Calu3 (cell line): ENCODE measurements around the gene MAMLD1. TPM values are rescaled to one million over a fixed set of nuclear protein-coding genes. Genes with fewer than 3 reads are reported as not detected.

Experiments
- BruUV-seq: library from RNA; stranded (reverse); fragments of 400-500 nt; replicated peaks from 2 replicates; lab custom pipeline; 2021; lab: Mats Ljungman, UMichigan
- CTCF ChIA-PET: fragments of 300-600 bp; sonication (Branson Sonifier 250); formaldehyde crosslinking; loops from one replicate; lab custom pipeline; 2022; ENCODE audit warnings: antibody characterized with exemption; lab: Charles Lee
- DNase-seq: peaks from one replicate; pipeline ENCODE4 v3.0.0; 2022
- H3K27ac Mint-ChIP-seq: one replicate; pipeline ENCODE4 v1.8.0; 2022; ENCODE audit warnings: mixed read lengths; ENCODE audit not compliant: unreplicated experiment
- H3K27me3 Mint-ChIP-seq: one replicate; pipeline ENCODE4 v1.8.0; 2022; ENCODE audit warnings: mixed read lengths; ENCODE audit not compliant: unreplicated experiment
- H3K36me3 Mint-ChIP-seq: one replicate; pipeline ENCODE4 v1.8.0; 2022; ENCODE audit warnings: mild to moderate bottlenecking, moderate library complexity, mixed read lengths; ENCODE audit not compliant: insufficient read depth, unreplicated experiment
- H3K4me1 Mint-ChIP-seq: one replicate; pipeline ENCODE4 v1.8.0; 2022; ENCODE audit warnings: mild to moderate bottlenecking, low read depth, mixed read lengths; ENCODE audit not compliant: unreplicated experiment
- H3K4me3 Mint-ChIP-seq: one replicate; pipeline ENCODE4 v1.8.0; 2022; ENCODE audit warnings: mild to moderate bottlenecking, low read depth, moderate library complexity, mixed read lengths; ENCODE audit not compliant: unreplicated experiment
- H3K9me3 Mint-ChIP-seq: one replicate; pipeline ENCODE4 v1.8.0; 2022; ENCODE audit warnings: low read depth, mixed read lengths; ENCODE audit not compliant: unreplicated experiment
- intact Hi-C: fragments of 100-400 bp; cut with micrococcal nuclease; formaldehyde crosslinking; loops from one replicate; pipeline ENCODE4 v1.10.0; 2022; ENCODE audit not compliant: unreplicated experiment
- total RNA-seq: library from RNA; stranded (reverse); gene quantifications from 2 replicates; pipeline ENCODE4 v1.2.3, GENCODE V29; 2022
- TF ChIP-seq, protein P1 (sequence below): fragments of 200-600 bp; IDR thresholded peaks from one replicate; pipeline ENCODE4 v1.8.0; 2022; ENCODE audit warnings: antibody characterized with exemption; ENCODE audit not compliant: unreplicated experiment

Gene MAMLD1
- total RNA-seq, 1 experiment from 2014 or later = 8.8 TPM

- intact Hi-C loops = no loop called here
- Mint-ChIP-seq H3K4me1 (no peaks in the 10 kb centered on the region), H3K9me3 (no peaks in the 10 kb centered on the region), H3K27me3 (no peaks in the 10 kb centered on the region), H3K36me3 (no peaks in the 10 kb centered on the region), H3K4me3 (no peak overlapping the region), H3K27ac (no peak overlapping the region)
- BruUV-seq = no TSS peak
- DNase-seq = no peak
- TF ChIP-seq, protein P1, sequence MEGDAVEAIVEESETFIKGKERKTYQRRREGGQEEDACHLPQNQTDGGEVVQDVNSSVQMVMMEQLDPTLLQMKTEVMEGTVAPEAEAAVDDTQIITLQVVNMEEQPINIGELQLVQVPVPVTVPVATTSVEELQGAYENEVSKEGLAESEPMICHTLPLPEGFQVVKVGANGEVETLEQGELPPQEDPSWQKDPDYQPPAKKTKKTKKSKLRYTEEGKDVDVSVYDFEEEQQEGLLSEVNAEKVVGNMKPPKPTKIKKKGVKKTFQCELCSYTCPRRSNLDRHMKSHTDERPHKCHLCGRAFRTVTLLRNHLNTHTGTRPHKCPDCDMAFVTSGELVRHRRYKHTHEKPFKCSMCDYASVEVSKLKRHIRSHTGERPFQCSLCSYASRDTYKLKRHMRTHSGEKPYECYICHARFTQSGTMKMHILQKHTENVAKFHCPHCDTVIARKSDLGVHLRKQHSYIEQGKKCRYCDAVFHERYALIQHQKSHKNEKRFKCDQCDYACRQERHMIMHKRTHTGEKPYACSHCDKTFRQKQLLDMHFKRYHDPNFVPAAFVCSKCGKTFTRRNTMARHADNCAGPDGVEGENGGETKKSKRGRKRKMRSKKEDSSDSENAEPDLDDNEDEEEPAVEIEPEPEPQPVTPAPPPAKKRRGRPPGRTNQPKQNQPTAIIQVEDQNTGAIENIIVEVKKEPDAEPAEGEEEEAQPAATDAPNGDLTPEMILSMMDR = no peak
- CTCF ChIA-PET = interaction anchor here (0.6 kb wide), 1 partner anchor 25 kb away, joined by 3 read pairs; no protein-coding TSS in a partner anchor
These were observed 144.9 kb downstream of the MAMLD1 start for GRCh38 chrX:150508018-150508417.

GRCh38 chrX:150508451-150509367 is 145.6 kb downstream of the MAMLD1 start:
- intact Hi-C loops = no loop called here
- TF ChIP-seq, protein P1 = no peak
- Mint-ChIP-seq H3K4me3 (no peak overlapping the region), H3K4me1 (no peaks in the 10 kb centered on the region), H3K9me3 (no peaks in the 10 kb centered on the region), H3K36me3 (no peaks in the 10 kb centered on the region), H3K27me3 (no peaks in the 10 kb centered on the region), H3K27ac (no peak overlapping the region)
- CTCF ChIA-PET = interaction anchor here (0.6 kb wide), 1 partner anchor 25 kb away, joined by 3 read pairs; no protein-coding TSS in a partner anchor
- DNase-seq = no peak
- BruUV-seq = no TSS peak

DNA sequence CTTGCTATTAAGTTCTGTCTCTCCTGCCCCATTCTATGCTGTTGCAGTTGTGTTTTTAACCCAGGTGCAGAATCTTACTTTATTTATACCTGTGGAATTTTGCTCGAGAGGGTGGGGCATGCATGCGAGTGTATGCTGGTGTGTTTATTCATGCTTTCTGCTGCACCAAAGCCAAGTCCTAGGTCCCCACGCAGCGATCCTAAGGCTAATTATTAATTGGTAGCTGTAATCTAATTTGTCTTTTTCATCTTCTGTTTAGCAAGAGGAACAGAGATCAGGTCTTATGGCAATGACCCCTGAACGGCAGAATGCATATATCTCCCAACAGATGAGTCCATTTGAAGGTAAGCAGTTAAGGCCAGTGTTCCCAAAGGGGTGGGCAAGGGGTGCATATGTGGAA is 146.6 kb downstream of the MAMLD1 start:
- Mint-ChIP-seq H3K36me3 (no peaks in the 10 kb centered on the region), H3K27me3 (no peaks in the 10 kb centered on the region), H3K9me3 (no peaks in the 10 kb centered on the region), H3K4me3 (no peak overlapping the region), H3K4me1 (no peaks in the 10 kb centered on the region), H3K27ac (no peak overlapping the region)
- intact Hi-C loops = no loop called here
- CTCF ChIA-PET = no interaction called here
- TF ChIP-seq, protein P1 = no peak
- BruUV-seq = no TSS peak
- DNase-seq = no peak

- Mint-ChIP-seq H3K4me1 (no peaks in the 10 kb centered on the region), H3K27ac (no peak overlapping the region), H3K9me3 (no peaks in the 10 kb centered on the region), H3K27me3 (peaks cover 14% of the 10 kb centered on the region), H3K4me3 (no peak overlapping the region), H3K36me3 (no peaks in the 10 kb centered on the region)
- no TSS peak for BruUV-seq
- CTCF ChIA-PET = no interaction called here
- DNase-seq = no peak
- intact Hi-C loops = no loop called here
- TF ChIP-seq, protein P1 = no peak
These were observed 149.4 kb downstream of the MAMLD1 start for GRCh38 chrX:150512461-150512901.
